ENCODE results near the gene PTPRH. TPM values are rescaled to one million over a fixed set of nuclear protein-coding genes. Genes with fewer than 3 reads are reported as not detected.

The PTPRH gene
- total RNA-seq, 4 donors from 2014 or later = 1.2 to 3.9 (median 2.1) TPM

DNA sequence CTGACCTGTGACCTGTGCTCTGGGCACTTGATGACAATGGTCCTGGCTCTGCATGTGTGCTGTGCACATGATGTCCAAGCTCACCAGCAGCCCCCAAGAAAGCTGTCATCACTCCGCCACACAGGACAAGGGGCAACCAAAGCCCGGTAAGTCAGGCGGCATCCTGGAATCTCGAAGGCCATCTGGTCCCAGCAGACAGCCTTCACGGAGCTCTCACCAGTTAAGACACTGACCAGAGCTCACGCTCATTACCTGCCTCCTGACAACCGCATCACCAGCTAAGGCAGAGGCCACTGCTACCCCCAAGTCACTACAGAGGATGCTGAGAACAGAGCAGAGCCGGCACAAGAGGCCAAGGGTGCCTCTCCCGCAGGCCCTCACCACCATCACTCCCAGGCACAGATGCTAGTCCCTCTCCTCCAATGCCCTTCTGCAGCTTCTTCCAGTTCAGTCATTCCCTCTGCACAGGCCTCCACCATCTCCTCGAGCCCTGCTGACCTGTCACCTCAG, 38.9 kb upstream of the PTPRH start:
- Histone ChIP-seq H3K4me3 (no peak overlapping the region), H3K36me3 (peaks cover 0 to 46% (median 15%) of the 10 kb centered on the region in 3 donors), H3K9me3 (no peaks in the 10 kb centered on the region), H3K27me3 (no peaks in the 10 kb centered on the region), H3K27ac (no peak overlapping the region), H3K4me1 (peaks cover 0 to 60% (median 16%) of the 10 kb centered on the region in 4 donors)
- DNase-seq (ENCODE audit: low spot score in 2 of 2) = no peak
- WGBS, 2 donors = 71 to 86% methylated on average over 8 to 10 of the region's 10 CpGs
- no peak for TF ChIP-seq EP300 (IDR thresholded peaks at IDR 0.05)
- TF ChIP-seq POLR2A (IDR thresholded peaks at IDR 0.05) = no peak
- TF ChIP-seq, protein P1, sequence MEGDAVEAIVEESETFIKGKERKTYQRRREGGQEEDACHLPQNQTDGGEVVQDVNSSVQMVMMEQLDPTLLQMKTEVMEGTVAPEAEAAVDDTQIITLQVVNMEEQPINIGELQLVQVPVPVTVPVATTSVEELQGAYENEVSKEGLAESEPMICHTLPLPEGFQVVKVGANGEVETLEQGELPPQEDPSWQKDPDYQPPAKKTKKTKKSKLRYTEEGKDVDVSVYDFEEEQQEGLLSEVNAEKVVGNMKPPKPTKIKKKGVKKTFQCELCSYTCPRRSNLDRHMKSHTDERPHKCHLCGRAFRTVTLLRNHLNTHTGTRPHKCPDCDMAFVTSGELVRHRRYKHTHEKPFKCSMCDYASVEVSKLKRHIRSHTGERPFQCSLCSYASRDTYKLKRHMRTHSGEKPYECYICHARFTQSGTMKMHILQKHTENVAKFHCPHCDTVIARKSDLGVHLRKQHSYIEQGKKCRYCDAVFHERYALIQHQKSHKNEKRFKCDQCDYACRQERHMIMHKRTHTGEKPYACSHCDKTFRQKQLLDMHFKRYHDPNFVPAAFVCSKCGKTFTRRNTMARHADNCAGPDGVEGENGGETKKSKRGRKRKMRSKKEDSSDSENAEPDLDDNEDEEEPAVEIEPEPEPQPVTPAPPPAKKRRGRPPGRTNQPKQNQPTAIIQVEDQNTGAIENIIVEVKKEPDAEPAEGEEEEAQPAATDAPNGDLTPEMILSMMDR (IDR thresholded peaks at IDR 0.05) = no peak

DNA sequence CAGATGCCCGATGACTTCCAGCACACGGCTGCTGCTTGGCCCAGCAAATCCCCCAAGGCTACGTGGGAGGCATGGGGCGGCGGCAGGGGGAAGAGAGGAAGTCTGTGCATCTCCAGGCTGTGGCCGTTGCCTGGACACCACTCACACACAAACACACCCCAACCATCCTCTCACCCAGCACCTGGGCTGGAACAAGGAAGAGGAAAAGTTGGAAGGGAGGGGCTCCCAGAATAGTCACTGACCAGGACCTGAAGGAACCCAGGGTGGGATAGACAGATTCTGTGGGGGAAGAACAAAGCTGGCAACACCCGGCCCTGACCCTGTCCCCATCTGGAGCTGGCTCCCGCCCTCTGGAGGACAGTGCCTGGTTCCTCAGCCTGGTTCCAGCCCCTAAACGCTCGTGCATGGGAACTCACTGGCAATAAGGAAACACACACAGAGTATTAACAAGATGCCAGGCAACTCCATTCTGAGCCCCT, 38.4 kb upstream of the PTPRH start:
- Histone ChIP-seq H3K36me3 (peaks cover 0 to 50% (median 18%) of the 10 kb centered on the region in 3 donors), H3K27ac (no peak overlapping the region), H3K9me3 (no peaks in the 10 kb centered on the region), H3K27me3 (no peaks in the 10 kb centered on the region), H3K4me1 (peaks cover 0 to 55% (median 12%) of the 10 kb centered on the region in 4 donors), H3K4me3 (no peak overlapping the region)
- no peak for DNase-seq (ENCODE audit: low spot score in 2 of 2)
- TF ChIP-seq EP300 (IDR thresholded peaks at IDR 0.05) (no peak), POLR2A (IDR thresholded peaks at IDR 0.05) (no peak)
- TF ChIP-seq, protein P1 (IDR thresholded peaks at IDR 0.05) = no peak
- WGBS, 2 donors = 21 to 42% methylated on average over 10 of the region's 10 CpGs

DNA sequence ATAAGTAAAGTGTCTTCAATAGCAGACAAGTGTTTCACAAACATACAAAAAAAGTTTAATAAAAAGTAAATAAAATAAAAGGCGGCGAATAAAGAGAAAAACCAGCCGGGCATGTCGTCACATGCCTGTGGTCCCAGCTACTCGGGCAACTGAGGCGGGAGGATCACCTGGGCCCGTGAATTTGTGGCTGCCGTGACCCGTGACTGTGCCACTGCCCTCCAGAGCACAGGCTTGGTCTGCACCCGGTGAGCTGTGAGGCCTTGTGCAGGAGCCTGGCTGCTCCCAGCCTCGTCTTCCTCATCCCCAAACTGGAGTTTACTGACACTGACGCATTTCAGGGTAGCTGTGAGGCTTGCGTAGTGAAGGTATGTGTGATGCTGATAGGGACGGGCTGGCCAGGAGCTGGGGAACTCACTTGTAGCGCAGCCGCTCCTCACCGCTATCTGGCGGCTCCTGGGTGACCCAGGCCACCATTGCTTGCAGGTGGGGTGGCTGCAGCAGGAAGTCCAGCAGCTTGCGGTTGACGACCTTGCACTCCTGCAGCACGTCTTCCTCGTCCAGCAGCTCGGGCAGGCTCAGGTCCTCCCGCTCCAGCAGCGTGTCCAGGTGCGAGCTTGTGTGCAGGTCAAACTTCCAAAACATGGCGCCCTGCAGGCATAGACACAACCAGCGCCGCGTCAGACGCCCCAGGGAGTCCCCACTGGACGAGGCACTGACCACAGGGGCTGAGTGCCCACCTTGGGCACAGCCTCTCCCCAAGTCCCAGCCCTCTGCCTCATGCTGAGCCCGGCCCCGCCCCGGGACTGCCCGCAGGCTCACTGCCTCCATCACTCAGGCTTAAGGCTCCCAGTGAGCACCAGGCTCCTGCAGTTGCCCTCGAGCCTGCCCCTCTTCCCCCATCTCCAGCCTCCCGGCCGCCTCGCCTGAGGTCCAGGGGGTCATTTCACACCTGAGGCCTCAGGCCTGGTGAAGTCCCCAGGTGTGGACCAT, 37.5 kb upstream of the PTPRH start:
- Histone ChIP-seq H3K27me3 (no peaks in the 10 kb centered on the region), H3K4me3 (no peak overlapping the region), H3K36me3 (peaks cover 0 to 57% (median 27%) of the 10 kb centered on the region in 3 donors), H3K9me3 (no peaks in the 10 kb centered on the region), H3K27ac (no peak overlapping the region), H3K4me1 (peaks cover 0 to 49% (median 9%) of the 10 kb centered on the region in 4 donors)
- 88 to 89% methylated on average over 24 to 32 of the region's 40 CpGs for WGBS, 2 donors
- no peak for DNase-seq (ENCODE audit: low spot score in 2 of 2)
- TF ChIP-seq POLR2A (IDR thresholded peaks at IDR 0.05) = no peak
- no peak for TF ChIP-seq EP300 (IDR thresholded peaks at IDR 0.05)
- TF ChIP-seq, protein P1 (IDR thresholded peaks at IDR 0.05) = no peak

DNA sequence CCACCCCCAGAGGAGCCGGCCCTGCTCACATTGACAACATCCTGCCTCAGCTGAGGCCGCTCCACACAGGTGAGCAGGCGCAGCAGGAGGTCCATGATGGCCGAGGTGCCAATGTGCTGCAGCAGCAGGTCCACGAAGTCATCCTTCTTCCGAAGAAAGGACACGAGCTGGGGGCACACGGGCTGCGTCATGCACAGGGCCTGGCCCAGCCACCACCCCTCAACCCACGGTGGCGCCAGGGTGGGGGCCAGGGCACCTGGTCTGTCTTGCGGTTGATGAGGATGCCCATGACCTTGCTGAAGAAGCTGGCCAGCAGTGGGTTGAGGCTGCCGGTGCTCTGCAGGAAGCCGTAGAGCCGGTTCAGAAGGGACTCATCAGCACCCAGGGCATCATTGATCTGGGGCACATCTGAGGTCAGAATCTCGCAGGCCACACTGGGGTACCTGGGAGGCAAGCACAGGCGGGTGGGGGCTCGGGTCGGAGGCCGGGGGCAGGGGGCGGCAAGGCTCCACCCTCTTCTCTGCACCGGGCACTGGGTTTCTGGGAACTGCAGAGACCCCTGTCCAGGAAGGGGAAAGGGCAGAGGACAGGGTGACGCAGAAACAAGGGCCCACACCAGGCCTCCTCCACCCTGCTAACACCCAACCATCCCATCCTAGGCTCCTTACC, 36.1 kb upstream of the PTPRH start:
- DNase-seq (ENCODE audit: low spot score in 2 of 2) = no peak
- H3K9me3 ChIP-seq = no peaks in the 10 kb centered on the region
- TF ChIP-seq EP300 (IDR thresholded peaks at IDR 0.05) = no peak
- TF ChIP-seq, protein P1 (IDR thresholded peaks at IDR 0.05) = no peak
- no peak for TF ChIP-seq POLR2A (IDR thresholded peaks at IDR 0.05)
- no peak overlapping the region for H3K27ac ChIP-seq
- peaks cover 0 to 35% (median 5%) of the 10 kb centered on the region in 4 donors for H3K4me1 ChIP-seq
- H3K27me3 ChIP-seq = no peaks in the 10 kb centered on the region
- H3K4me3 ChIP-seq = no peak overlapping the region
- H3K36me3 ChIP-seq = peaks cover 0 to 69% (median 33%) of the 10 kb centered on the region in 3 donors
- WGBS, 2 donors = 91 to 93% methylated on average over 17 to 20 of the region's 23 CpGs
